Stimulated activated CD8-positive, alpha-beta memory T cell treated with anti-CD3 and anti-CD28 coated beads, Interleukin-15, amount 100 ng/mL, for 4 hours (primary cell): ENCODE results near the gene RYR2.
"Not testable (repeated sequence)": the region's sequence is repeated elsewhere in the genome, so short reads cannot be mapped to it uniquely, and the experiment has no call there.

Experiments
- DNase-seq, 2 donors: peaks; one replicate each; pipeline ENCODE4 v3.0.0-alpha.2; 2020; ENCODE audit warnings: low read depth in 2 of 2

The RYR2 gene

GRCh38 chr1:237145379-237146135 is 103.6 kb downstream of the RYR2 start:
- DNase-seq = no peak

- DNase-seq = no peak
Observed at GRCh38 chr1:237146241-237146640, 104.3 kb downstream of the RYR2 start.

GRCh38 chr1:237149857-237150256 is 107.9 kb downstream of the RYR2 start:
- no peak for DNase-seq

- DNase-seq = not testable (repeated sequence)
Observed at GRCh38 chr1:237151979-237152378, 110.0 kb downstream of the RYR2 start.

- DNase-seq = no peak
Observed at GRCh38 chr1:237152506-237153335, 110.7 kb downstream of the RYR2 start.

- DNase-seq = no peak
Observed at GRCh38 chr1:237154157-237154556, 112.2 kb downstream of the RYR2 start.

- DNase-seq = no peak
Observed at GRCh38 chr1:237164406-237165352, 122.7 kb downstream of the RYR2 start.

GRCh38 chr1:237166086-237166485 is 124.1 kb downstream of the RYR2 start:
- DNase-seq = no peak

GRCh38 chr1:237166593-237167101 is 124.7 kb downstream of the RYR2 start:
- no peak for DNase-seq

- no peak for DNase-seq
Observed at GRCh38 chr1:237170149-237170548, 128.2 kb downstream of the RYR2 start.

- no peak for DNase-seq
Observed at GRCh38 chr1:237171454-237172117, 129.6 kb downstream of the RYR2 start.

GRCh38 chr1:237172118-237172485 is 130.1 kb downstream of the RYR2 start:
- no peak for DNase-seq

- DNase-seq = no peak
Observed at GRCh38 chr1:237179503-237179902, 137.5 kb downstream of the RYR2 start.

GRCh38 chr1:237180256-237180655 is 138.3 kb downstream of the RYR2 start:
- DNase-seq = no peak

GRCh38 chr1:237181743-237182317 is 139.8 kb downstream of the RYR2 start:
- no peak for DNase-seq

GRCh38 chr1:237183963-237184540 is 142.1 kb downstream of the RYR2 start:
- no peak for DNase-seq

GRCh38 chr1:237186675-237187074 is 144.7 kb downstream of the RYR2 start:
- DNase-seq = no peak

- DNase-seq = no peak
Observed at GRCh38 chr1:237187842-237188241, 145.9 kb downstream of the RYR2 start.

GRCh38 chr1:237191403-237191802 is 149.4 kb downstream of the RYR2 start:
- DNase-seq = no peak
